ENCODE results near the gene GTPBP10. TPM values are rescaled to one million over a fixed set of nuclear protein-coding genes. Genes with fewer than 3 reads are reported as not detected.

GTPBP10 gene, protein sequence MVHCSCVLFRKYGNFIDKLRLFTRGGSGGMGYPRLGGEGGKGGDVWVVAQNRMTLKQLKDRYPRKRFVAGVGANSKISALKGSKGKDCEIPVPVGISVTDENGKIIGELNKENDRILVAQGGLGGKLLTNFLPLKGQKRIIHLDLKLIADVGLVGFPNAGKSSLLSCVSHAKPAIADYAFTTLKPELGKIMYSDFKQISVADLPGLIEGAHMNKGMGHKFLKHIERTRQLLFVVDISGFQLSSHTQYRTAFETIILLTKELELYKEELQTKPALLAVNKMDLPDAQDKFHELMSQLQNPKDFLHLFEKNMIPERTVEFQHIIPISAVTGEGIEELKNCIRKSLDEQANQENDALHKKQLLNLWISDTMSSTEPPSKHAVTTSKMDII
- 12.5 and 15.4 TPM in 2 replicates for total RNA-seq

DNA sequence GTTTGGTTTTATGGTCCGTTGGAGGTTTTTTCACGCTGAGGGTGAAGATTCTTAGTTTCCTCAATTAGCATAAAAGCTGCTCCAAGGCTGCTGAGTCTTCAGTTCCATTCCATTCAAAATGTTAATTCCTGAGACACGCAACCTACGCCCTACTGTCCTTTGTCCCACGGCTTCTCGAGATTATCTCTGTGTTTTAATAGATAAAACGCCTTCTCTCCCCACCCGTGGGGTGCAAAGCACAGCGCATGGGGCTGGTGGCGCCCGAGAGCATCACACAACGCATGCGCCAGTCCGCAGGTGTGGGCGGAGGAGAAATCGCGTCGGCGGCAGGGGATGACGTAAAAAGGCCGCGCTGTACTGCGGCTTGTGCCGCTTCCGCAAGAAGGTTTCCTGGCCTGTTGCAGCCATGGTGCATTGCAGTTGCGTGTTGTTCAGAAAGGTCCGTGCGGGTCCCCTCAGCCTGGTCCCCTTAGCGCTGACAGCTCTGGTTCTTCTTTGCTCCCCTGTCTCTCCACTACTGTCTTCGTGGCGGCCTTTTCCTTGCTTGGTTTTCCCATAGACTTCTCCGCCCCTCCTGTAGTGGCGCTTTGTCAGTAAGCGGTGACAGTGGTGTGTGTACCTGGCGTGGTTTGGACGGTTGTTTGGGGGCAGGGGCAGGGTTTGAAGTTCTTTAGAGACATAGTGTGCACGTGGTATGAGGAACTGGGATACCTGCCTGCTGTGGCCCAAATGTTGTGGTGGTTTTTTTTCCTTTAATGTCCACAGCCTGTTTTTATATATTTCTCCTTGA lies at the start of gene GTPBP10:
TSS of gene GTPBP10 (plus strand) at position 381 of the 790 bp plus-strand sequence. CDS start at position 407, 26 bp downstream.

DNA sequence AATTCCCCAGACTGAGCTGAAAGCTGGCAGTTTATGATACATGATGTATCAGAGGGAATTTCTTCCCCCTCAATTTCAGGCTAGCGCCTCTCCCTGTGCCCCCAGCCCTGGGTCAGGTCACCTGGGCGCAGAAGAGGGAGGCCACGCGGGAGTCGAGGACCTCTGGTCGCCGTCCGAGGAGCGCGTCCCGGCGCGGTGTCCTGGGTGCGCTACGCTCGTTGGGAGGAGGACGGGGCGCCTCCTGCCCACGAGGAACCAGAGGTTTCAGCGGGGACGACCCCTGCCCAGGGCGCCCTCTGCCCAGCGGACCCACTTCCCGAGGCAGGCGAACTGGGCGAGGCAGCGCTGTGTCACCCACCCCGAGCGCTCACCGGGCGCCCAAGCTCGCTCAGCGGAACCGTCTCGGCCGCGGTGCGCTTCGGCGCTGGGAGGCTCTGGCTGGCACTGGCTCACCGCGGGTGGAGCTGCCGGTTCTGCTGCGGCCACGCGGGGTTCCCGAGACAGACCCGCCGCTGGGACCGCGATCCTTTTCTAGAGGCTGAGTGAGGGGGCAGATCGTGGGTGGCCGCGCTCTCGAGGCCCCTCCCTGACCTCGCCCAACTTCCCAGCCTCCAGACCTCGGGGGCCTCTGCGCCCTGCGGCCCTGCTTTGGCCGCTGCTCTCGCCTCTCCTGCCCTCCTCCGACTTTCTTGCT lies 25.6 kb upstream of the GTPBP10 start, which contains the start of gene FAM237B:
TSS of gene FAM237B (minus strand) at position 504 of the 694 bp plus-strand sequence. CDS start 1,556 bp downstream, outside the sequence.

DNA sequence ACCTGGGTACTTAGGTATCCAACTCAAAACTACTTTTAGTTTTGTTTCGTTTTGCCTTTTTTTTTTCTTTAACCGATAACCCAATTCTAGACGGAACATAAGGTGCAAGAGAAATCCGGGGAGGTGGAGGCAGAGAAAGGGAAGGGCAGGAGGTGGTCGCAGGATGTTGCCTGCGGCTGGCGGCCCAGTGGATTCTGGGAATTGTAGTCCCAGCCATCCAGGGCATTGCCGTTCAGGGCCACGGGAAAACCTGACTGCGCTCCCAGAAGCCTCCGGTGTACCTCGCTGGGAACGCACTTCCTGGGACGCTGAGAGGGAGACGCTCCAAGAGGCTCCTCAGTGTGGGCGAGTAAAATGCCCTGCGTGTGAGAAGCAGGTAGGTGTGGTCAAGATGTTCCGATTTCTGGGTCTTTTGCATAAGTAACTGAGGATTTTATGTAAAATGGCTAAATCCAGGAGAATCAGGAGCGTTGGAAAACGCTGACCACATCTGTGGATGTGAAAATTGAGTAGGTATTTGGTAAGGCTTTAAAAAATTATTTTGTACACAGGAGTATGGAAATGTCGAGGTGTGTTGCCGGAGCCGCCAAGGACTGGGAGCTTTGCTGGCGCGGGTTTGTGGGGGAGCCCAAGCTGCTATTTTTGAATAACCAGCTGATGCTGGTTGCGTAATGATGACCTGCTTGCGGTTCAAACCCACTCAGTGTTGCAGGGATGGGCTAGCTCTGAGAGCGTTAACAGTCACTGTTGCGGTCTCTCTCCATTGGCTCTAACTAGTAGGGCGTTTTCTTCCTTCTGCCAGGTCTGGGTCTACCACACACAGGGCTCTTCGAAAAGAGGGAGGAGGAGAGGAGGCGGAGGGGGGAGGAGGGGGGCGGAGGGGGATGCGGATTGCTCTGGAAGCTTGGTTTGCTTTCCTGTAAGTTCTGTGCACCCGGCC lies 56.9 kb downstream of the GTPBP10 start, which contains the start of gene CLDN12:
TSS of gene CLDN12 (plus strand) at position 288 of the 940 bp plus-strand sequence. CDS start 9,216 bp downstream, outside the sequence.

Other genes starting within 250 kb of the GTPBP10 start
- 83.1 and 152 TPM in 2 replicates for gene STEAP1, start 192.2 kb upstream of the GTPBP10 start, total RNA-seq
- gene STEAP2, start 135.0 kb upstream of the GTPBP10 start, total RNA-seq: 17.3 and 23.5 TPM in 2 replicates
- 7.7 and 8.8 TPM in 2 replicates for gene CFAP69, start 101.5 kb upstream of the GTPBP10 start, total RNA-seq
- gene FAM237B, start 25.4 kb upstream of the GTPBP10 start, total RNA-seq: under 0.01 and 0.20 TPM in 2 replicates
- 32.0 and 40.1 TPM in 2 replicates for gene CLDN12, start 56.7 kb downstream of the GTPBP10 start, total RNA-seq
- gene PTTG1IP2, start 122.9 kb downstream of the GTPBP10 start, total RNA-seq: not detected in 2 replicates
- 30.5 and 42.8 TPM in 2 replicates for gene CDK14, start 249.6 kb downstream of the GTPBP10 start, total RNA-seq